HEK293 (cell line): ENCODE measurements around the gene UNC5B.

ENCODE experiments used
- GLIS1 ChIP-seq: fragments of 450-650 bp; formaldehyde crosslinking; IDR thresholded peaks from 2 replicates; pipeline ENCODE4 v1.5.1; 2016; ENCODE audit warnings: missing biosample characterization, missing genetic modification characterization
- OSR2 ChIP-seq: fragments of 450-650 bp; formaldehyde crosslinking; IDR thresholded peaks from 2 replicates; pipeline ENCODE4 v1.5.1; 2016; ENCODE audit warnings: missing biosample characterization, missing genetic modification characterization
- PRDM10 ChIP-seq: fragments of 450-650 bp; formaldehyde crosslinking; IDR thresholded peaks from 2 replicates; pipeline ENCODE4 v1.5.1; 2016; ENCODE audit warnings: missing biosample characterization, missing genetic modification characterization
- PRDM2 ChIP-seq: fragments of 450-650 bp; formaldehyde crosslinking; IDR thresholded peaks from 2 replicates; pipeline ENCODE4 v1.5.1; 2016; ENCODE audit warnings: missing biosample characterization, missing genetic modification characterization, borderline replicate concordance
- SP2 ChIP-seq: fragments of 450-650 bp; formaldehyde crosslinking; IDR thresholded peaks from 2 replicates; pipeline ENCODE4 v1.5.1; 2016; ENCODE audit warnings: missing biosample characterization, missing genetic modification characterization
- YY2 ChIP-seq: fragments of 450-650 bp; formaldehyde crosslinking; IDR thresholded peaks from 2 replicates; pipeline ENCODE4 v1.5.1; 2016; ENCODE audit warnings: missing biosample characterization, missing genetic modification characterization
- ZBTB1 ChIP-seq: fragments of 450-650 bp; formaldehyde crosslinking; IDR thresholded peaks from 2 replicates; pipeline ENCODE4 v1.5.1; 2016; ENCODE audit warnings: missing biosample characterization, missing genetic modification characterization
- ZNF112 ChIP-seq: fragments of 450-650 bp; formaldehyde crosslinking; IDR thresholded peaks from 2 replicates; pipeline ENCODE4 v1.5.0; 2017; ENCODE audit warnings: missing biosample characterization, missing genetic modification characterization
- ZNF26 ChIP-seq: fragments of 450-650 bp; formaldehyde crosslinking; IDR thresholded peaks from 2 replicates; pipeline ENCODE4 v1.5.1; 2016; ENCODE audit warnings: missing biosample characterization, missing genetic modification characterization
- ZNF354C ChIP-seq: fragments of 450-650 bp; formaldehyde crosslinking; IDR thresholded peaks from 2 replicates; pipeline ENCODE4 v1.5.1; 2016; ENCODE audit warnings: missing biosample characterization, missing genetic modification characterization, low read depth, borderline replicate concordance
- ZNF366 ChIP-seq: fragments of 450-650 bp; formaldehyde crosslinking; conservative IDR thresholded peaks from 2 replicates; pipeline ENCODE4 v1.5.1; 2016; ENCODE audit warnings: missing biosample characterization, missing genetic modification characterization
- ZNF423 ChIP-seq: fragments of 450-650 bp; formaldehyde crosslinking; IDR thresholded peaks from 2 replicates; pipeline ENCODE4 v1.5.1; 2016; ENCODE audit warnings: missing biosample characterization, missing genetic modification characterization
- ZNF549 ChIP-seq: fragments of 450-650 bp; IDR thresholded peaks from 2 replicates; pipeline ENCODE4 v1.5.1; 2018; ENCODE audit warnings: missing biosample characterization, missing genetic modification characterization, mild to moderate bottlenecking, inconsistent platforms, moderate library complexity
- ZNF558 ChIP-seq: fragments of 450-650 bp; formaldehyde crosslinking; IDR thresholded peaks from 2 replicates; pipeline ENCODE4 v1.5.1; 2016; ENCODE audit warnings: missing biosample characterization, missing genetic modification characterization
- ZNF561 ChIP-seq: fragments of 450-650 bp; IDR thresholded peaks from 2 replicates; pipeline ENCODE4 v1.5.1; 2018; ENCODE audit warnings: missing biosample characterization, missing genetic modification characterization, borderline replicate concordance
- ZNF624 ChIP-seq: fragments of 450-650 bp; formaldehyde crosslinking; IDR thresholded peaks from 2 replicates; pipeline ENCODE4 v1.5.1; 2017; ENCODE audit warnings: missing biosample characterization, missing genetic modification characterization
- TF ChIP-seq, protein P1 (sequence below): fragments of 450-650 bp; formaldehyde crosslinking; IDR thresholded peaks from 2 replicates; pipeline ENCODE4 v1.5.1; 2016; ENCODE audit warnings: missing biosample characterization, missing genetic modification characterization
- TF ChIP-seq, protein P2 (sequence below): fragments of 450-650 bp; formaldehyde crosslinking; IDR thresholded peaks from 2 replicates; pipeline ENCODE4 v1.5.1; 2016; ENCODE audit warnings: missing biosample characterization, missing genetic modification characterization
- TF ChIP-seq, protein P3 (sequence below): fragments of 450-650 bp; formaldehyde crosslinking; conservative IDR thresholded peaks from 2 replicates; pipeline ENCODE4 v1.5.1; 2016; ENCODE audit warnings: low read depth, missing biosample characterization, missing genetic modification characterization

Gene UNC5B

DNA sequence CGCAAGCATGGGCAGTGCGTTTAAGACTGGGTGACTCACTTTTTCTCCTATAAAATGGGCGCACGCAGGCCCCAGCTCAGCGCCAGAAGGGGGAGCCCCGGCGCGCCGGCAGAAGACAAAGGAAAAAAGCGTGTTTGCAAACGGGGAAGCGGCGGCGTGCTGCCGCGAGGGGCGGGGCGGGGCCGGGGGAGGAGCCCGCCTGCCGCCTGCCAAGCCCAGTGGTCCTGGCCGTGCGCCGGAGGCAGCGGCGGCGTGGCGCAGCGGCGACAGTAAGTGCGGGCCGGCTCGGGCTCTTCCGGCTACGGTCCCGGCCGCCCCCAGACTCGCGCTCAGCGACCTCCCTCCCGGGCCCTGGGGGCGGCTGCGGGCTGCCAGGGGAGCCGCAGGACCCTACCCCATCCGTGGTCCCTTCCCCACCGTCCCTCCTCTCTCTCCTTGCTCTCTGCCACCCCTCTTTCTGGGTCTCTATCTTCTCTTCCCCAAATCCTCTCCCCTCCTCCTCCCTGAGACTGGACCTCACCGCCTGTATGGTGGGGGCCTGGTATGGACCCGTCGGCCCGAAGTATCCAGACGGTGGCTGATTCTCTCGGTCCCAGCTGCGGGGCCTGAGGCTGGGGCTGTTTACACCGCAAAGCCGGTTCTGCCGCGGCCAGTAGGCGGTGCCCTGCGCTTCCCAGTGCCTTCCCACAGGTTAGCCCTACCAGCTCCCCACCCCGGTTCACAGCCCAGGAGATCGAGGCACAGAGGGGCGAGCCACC is 106.9 kb downstream of the UNC5B start, which contains the start of gene SLC29A3 (continued):
- TF ChIP-seq, protein P1, sequence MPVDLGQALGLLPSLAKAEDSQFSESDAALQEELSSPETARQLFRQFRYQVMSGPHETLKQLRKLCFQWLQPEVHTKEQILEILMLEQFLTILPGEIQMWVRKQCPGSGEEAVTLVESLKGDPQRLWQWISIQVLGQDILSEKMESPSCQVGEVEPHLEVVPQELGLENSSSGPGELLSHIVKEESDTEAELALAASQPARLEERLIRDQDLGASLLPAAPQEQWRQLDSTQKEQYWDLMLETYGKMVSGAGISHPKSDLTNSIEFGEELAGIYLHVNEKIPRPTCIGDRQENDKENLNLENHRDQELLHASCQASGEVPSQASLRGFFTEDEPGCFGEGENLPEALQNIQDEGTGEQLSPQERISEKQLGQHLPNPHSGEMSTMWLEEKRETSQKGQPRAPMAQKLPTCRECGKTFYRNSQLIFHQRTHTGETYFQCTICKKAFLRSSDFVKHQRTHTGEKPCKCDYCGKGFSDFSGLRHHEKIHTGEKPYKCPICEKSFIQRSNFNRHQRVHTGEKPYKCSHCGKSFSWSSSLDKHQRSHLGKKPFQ (tag by site-specific recombination): peak; percentile 21; the same call in 1 of the 2 replicates
- no peak for TF ChIP-seq ZNF354C (tag by site-specific recombination)
- peak; percentile 80 for TF ChIP-seq PRDM10
- TF ChIP-seq OSR2 (tag by site-specific recombination): no peak
- no peak for TF ChIP-seq ZNF549 (tag by site-specific recombination)
- no peak for TF ChIP-seq ZNF112 (tag by site-specific recombination)
- TF ChIP-seq ZNF26 (tag by site-specific recombination): no peak
- TF ChIP-seq ZNF558: no peak
- no peak for TF ChIP-seq ZNF624 (tag by site-specific recombination)
- TF ChIP-seq, protein P2, sequence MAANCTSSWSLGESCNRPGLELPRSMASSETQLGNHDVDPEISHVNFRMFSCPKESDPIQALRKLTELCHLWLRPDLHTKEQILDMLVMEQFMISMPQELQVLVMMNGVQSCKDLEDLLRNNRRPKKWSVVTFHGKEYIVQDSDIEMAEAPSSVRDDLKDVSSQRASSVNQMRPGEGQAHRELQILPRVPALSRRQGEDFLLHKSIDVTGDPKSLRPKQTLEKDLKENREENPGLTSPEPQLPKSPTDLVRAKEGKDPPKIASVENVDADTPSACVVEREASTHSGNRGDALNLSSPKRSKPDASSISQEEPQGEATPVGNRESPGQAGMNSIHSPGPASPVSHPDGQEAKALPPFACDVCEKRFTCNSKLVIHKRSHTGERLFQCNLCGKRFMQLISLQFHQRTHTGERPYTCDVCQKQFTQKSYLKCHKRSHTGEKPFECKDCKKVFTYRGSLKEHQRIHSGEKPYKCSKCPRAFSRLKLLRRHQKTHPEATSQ (tag by site-specific recombination): no peak; the same call in 1 of the 2 replicates
- no peak for TF ChIP-seq YY2 (tag by site-specific recombination)
- no peak for TF ChIP-seq ZNF423 (tag by site-specific recombination)
- TF ChIP-seq, protein P3, sequence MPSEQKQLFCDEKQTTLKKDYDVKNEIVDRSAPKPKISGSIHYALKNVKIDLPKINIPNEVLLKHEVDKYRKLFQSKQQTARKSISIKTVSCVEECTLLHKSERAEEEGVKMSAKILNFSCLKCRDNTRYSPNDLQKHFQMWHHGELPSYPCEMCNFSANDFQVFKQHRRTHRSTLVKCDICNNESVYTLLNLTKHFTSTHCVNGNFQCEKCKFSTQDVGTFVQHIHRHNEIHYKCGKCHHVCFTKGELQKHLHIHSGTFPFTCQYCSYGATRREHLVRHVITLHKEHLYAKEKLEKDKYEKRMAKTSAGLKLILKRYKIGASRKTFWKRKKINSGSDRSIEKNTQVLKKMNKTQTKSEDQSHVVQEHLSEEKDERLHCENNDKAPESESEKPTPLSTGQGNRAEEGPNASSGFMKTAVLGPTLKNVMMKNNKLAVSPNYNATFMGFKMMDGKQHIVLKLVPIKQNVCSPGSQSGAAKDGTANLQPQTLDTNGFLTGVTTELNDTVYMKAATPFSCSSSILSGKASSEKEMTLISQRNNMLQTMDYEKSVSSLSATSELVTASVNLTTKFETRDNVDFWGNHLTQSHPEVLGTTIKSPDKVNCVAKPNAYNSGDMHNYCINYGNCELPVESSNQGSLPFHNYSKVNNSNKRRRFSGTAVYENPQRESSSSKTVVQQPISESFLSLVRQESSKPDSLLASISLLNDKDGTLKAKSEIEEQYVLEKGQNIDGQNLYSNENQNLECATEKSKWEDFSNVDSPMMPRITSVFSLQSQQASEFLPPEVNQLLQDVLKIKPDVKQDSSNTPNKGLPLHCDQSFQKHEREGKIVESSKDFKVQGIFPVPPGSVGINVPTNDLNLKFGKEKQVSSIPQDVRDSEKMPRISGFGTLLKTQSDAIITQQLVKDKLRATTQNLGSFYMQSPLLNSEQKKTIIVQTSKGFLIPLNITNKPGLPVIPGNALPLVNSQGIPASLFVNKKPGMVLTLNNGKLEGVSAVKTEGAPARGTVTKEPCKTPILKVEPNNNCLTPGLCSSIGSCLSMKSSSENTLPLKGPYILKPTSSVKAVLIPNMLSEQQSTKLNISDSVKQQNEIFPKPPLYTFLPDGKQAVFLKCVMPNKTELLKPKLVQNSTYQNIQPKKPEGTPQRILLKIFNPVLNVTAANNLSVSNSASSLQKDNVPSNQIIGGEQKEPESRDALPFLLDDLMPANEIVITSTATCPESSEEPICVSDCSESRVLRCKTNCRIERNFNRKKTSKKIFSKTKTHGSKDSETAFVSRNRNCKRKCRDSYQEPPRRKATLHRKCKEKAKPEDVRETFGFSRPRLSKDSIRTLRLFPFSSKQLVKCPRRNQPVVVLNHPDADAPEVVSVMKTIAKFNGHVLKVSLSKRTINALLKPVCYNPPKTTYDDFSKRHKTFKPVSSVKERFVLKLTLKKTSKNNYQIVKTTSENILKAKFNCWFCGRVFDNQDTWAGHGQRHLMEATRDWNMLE: no peak
- TF ChIP-seq SP2 (tag by site-specific recombination): peak; percentile 29
- TF ChIP-seq GLIS1 (tag by site-specific recombination): 0 out of 2 replicates have a peak, but pooled peaks have one; percentile 36
- no peak for TF ChIP-seq ZBTB1 (tag by site-specific recombination)
- no peak for TF ChIP-seq ZNF366
- no peak for TF ChIP-seq PRDM2 (tag by site-specific recombination)
- peak; percentile 50; the same call in 1 of the 2 replicates for TF ChIP-seq ZNF561 (tag by site-specific recombination)
